ENCODE results near the gene ACCSL. TPM values are rescaled to one million over a fixed set of nuclear protein-coding genes. Genes with fewer than 3 reads are reported as not detected.

Gene ACCSL
- total and polyA plus RNA-seq, 9 donors = 0.04 TPM; not detected in 8

DNA sequence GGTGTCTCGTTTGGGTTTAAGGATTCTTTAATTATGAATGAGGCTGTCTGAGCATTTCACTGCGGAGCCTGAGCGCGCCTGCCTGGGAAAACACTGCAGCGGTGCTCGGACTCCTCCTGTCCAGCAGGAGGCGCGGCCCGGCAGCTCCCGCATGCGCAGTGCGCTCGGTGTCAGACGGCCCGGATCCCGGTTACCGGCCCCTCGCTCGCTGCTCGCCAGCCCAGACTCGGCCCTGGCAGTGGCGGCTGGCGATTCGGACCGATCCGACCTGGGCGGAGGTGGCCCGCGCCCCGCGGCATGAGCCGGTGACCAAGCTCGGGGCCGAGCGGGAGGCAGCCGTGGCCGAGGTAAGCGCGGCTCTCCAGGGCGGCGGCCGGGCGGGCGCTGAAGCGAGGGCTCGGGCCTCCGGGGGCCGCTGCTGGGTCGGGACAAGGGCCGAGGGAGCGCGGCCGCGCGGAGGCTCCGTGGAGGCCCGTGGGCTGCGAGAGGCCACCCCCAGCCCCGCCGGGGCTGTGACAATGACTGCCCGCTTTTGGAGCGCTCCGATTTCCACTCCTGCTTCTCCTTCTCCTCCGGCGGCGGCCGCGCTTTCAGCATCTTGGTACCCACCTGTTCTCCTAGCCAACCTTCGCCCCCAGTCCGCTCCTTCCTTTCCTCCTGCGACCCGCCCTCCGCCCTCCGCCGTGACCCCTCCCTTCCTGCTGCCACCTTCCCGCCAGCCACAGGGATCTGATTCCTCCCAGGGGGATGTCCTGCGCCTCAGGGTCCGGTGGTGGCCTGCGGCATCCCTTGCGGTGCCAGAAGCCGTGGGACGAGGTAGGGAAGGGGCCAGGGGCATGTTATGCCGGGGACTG, 48.0 kb downstream of the ACCSL start, which contains the start of gene EXT2:
EXT2 (plus strand) TSS at position 173 of the 854 bp plus-strand sequence. CDS start 12,035 bp downstream, outside the sequence.
- H3K4me1 ChIP-seq (ENCODE audit: control insufficient read depth, insufficient read depth, low read length) = peaks cover 6% of the 10 kb centered on the region
- no peak within 1 kb of the TSS for H3K27ac ChIP-seq (ENCODE audit: low read length)
- H3K36me3 ChIP-seq (ENCODE audit: control insufficient read depth, insufficient read depth, low read length) = peaks cover 3% of the 10 kb centered on the region
- H3K27me3 ChIP-seq (ENCODE audit: control insufficient read depth, insufficient read depth, low read length) = no peaks in the 10 kb centered on the region
- peak within 1 kb of the TSS; percentile 82 for H3K4me3 ChIP-seq (ENCODE audit: low read length)
- no peaks in the 10 kb centered on the region for H3K9me3 ChIP-seq (replicated peaks; ENCODE audit: control insufficient read depth, low read depth, low read length)
- WGBS (ENCODE audit: insufficient coverage) = under 1% methylated on average over 83 of the region's 83 CpGs
- DNase-seq = peak; percentile 91

DNA sequence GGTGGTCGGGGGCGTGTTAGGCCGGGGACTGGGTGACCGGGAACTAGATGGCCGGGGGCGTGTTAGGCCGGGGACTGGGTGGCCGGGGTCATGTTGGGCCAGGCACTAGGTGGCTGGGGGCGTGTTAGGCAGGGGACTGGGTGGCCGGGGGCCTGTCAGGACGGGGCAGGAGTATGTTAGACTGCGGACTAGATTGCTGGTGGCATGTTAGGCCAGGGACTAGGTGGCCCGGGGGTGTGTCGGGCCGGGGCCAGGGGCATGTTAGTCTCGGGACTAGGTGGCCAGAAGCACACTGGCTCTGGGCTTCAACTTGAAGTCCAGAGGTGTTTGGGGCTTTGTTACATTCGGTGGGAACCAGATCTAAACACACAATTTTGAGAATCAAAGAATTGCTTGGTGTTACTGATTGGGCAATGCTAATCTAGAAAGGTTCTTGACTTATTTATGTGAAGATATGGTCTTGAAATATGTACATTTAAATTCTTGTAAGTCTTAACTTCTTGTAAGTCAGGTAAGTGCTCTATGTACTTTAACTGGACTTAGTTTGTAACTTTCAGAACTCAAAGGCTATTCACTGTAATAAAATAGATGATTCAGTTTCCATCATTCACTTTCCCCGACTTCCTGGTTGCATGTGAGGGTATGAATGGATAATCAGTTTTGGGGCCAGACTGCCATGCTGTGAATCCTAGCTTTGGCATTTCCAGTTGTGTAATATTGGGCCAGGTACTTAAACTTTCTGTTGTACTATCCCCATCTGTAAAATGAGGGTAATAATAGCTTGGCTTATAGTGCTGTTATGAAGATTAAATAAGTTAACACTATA, 48.8 kb downstream of the ACCSL start:
- no peaks in the 10 kb centered on the region for H3K27me3 ChIP-seq (ENCODE audit: control insufficient read depth, insufficient read depth, low read length)
- H3K36me3 ChIP-seq (ENCODE audit: control insufficient read depth, insufficient read depth, low read length) = peaks cover 3% of the 10 kb centered on the region
- no peaks in the 10 kb centered on the region for H3K9me3 ChIP-seq (replicated peaks; ENCODE audit: control insufficient read depth, low read depth, low read length)
- peak overlapping the region; percentile 82 for H3K4me3 ChIP-seq (ENCODE audit: low read length)
- H3K4me1 ChIP-seq (ENCODE audit: control insufficient read depth, insufficient read depth, low read length) = peaks cover 11% of the 10 kb centered on the region
- no peak for DNase-seq
- H3K27ac ChIP-seq (ENCODE audit: low read length) = no peak overlapping the region
- 8% methylated on average over 15 of the region's 18 CpGs for WGBS (ENCODE audit: insufficient coverage)

DNA sequence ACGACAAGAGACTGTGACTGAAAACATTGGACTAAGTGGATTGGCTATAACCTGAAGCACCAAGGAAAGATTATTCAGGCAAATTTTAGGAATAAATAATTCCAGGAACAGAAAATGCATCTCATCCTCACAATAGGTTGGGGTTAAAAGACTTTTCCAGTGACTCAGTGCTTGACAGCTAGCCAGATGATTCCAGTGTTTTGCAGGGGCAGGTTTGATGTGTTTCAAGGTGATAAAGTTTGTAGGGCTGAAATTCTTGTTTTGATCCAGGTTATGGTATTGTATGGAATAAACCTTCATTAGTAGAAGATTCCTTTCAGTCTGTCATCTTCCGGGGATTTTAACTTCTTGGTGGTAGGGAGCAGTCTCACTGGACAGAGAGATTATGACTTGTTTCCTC, 50.0 kb downstream of the ACCSL start:
- Histone ChIP-seq H3K4me3 (ENCODE audit: low read length) (no peak overlapping the region), H3K4me1 (ENCODE audit: control insufficient read depth, insufficient read depth, low read length) (peaks cover 12% of the 10 kb centered on the region), H3K36me3 (ENCODE audit: control insufficient read depth, insufficient read depth, low read length) (peaks cover 3% of the 10 kb centered on the region), H3K27me3 (ENCODE audit: control insufficient read depth, insufficient read depth, low read length) (no peaks in the 10 kb centered on the region), H3K9me3 (replicated peaks; ENCODE audit: control insufficient read depth, low read depth, low read length) (no peaks in the 10 kb centered on the region), H3K27ac (ENCODE audit: low read length) (no peak overlapping the region)
- WGBS (ENCODE audit: insufficient coverage) = 100% methylated on average over 1 of the region's 2 CpGs
- DNase-seq = no peak

DNA sequence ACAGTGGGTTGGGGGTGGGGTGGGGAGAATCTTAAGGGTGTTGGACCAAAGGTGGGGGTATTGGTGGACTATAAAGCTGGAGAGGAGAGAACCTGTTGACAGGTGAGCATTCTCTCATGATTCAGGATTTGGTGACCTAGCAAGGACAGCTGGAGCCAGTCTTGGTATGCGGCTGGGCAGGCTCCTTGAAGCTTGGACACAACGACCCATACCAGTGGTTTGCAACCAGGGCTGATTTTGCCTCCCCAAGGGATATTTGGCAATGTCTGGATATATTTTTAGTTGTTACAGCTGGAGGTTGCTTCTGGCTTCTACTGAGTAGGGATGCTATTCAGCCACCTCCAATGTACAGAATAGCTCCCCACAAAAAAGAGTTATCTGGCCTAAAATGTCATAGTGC, 53.3 kb downstream of the ACCSL start:
- Histone ChIP-seq H3K27me3 (ENCODE audit: control insufficient read depth, insufficient read depth, low read length) (no peaks in the 10 kb centered on the region), H3K9me3 (replicated peaks; ENCODE audit: control insufficient read depth, low read depth, low read length) (no peaks in the 10 kb centered on the region), H3K27ac (ENCODE audit: low read length) (no peak overlapping the region), H3K36me3 (ENCODE audit: control insufficient read depth, insufficient read depth, low read length) (peaks cover 3% of the 10 kb centered on the region), H3K4me3 (ENCODE audit: low read length) (no peak overlapping the region), H3K4me1 (ENCODE audit: control insufficient read depth, insufficient read depth, low read length) (peaks cover 10% of the 10 kb centered on the region)
- DNase-seq = no peak
- WGBS (ENCODE audit: insufficient coverage) = 86% methylated on average over 1 of the region's 2 CpGs

DNA sequence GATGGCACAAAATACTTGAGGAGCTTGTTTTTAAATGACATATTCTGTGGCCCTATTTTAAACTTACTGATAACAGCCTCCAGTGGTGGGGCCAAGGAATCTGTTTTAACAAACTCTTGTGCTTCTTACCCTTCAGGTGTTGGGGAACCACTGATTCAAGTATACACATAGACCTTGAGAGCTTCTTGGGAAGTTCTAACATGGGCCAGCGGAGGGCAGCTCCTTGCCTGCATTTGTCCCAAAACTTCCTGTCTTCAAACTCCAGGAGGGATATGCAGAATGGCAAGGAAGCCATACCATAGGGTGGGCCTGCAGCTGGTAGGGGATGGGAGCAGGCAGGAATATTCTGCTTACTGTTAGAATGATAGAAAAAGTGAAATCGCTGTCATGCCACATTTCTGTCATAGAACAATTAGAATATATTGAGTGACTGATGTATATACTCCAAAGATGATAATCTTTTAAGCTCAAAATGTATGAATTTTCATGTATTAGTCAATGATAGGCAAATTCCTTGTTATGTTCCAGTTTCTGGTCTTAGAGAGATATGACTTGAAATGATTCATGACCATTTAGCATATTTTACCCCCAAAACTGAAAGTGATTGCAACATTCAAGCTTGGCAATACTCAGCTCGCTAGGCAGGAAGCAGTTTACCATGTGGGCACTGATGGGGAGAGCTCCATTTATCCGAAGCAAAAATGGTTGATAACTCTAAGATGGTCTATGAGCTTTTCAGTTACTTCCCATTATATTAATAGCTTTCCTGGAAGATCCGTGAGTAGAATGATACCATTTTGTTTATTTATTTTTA, 56.9 kb downstream of the ACCSL start:
- WGBS (ENCODE audit: insufficient coverage) = 80% methylated on average over 1 of the region's 5 CpGs

DNA sequence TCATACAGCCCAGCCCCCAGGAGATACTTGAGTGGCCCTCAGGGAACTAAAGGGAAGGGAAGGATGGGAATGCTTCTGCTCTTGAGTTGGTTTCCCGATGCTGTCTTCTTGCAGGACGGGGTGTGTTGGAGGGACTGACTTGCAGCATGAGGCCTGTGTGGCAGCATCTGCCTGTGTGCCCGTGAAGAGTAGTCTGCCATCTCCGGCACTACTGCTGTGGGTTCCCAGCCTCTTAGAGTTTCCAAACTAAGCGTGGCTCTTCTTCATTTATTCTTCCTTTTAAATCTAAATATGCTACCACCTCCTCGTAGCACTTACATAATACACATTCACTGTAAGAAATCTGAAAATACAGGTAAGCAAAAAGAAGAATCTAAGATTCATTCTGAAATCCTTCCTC, 60.5 kb downstream of the ACCSL start:
- Histone ChIP-seq H3K4me1 (ENCODE audit: control insufficient read depth, insufficient read depth, low read length) (peaks cover 10% of the 10 kb centered on the region), H3K27me3 (ENCODE audit: control insufficient read depth, insufficient read depth, low read length) (no peaks in the 10 kb centered on the region), H3K4me3 (ENCODE audit: low read length) (no peak overlapping the region), H3K9me3 (replicated peaks; ENCODE audit: control insufficient read depth, low read depth, low read length) (no peaks in the 10 kb centered on the region), H3K36me3 (ENCODE audit: control insufficient read depth, insufficient read depth, low read length) (peaks cover 19% of the 10 kb centered on the region), H3K27ac (ENCODE audit: low read length) (no peak overlapping the region)
- no peak for DNase-seq
- WGBS (ENCODE audit: insufficient coverage) = 94% methylated on average over 4 of the region's 6 CpGs

More for the DNA sequence above, 56.9 kb downstream of the ACCSL start:
- Histone ChIP-seq H3K4me1 (ENCODE audit: control insufficient read depth, insufficient read depth, low read length) (peaks cover 6% of the 10 kb centered on the region), H3K27ac (ENCODE audit: low read length) (no peak overlapping the region), H3K9me3 (replicated peaks; ENCODE audit: control insufficient read depth, low read depth, low read length) (no peaks in the 10 kb centered on the region), H3K36me3 (ENCODE audit: control insufficient read depth, insufficient read depth, low read length) (peaks cover 19% of the 10 kb centered on the region), H3K27me3 (ENCODE audit: control insufficient read depth, insufficient read depth, low read length) (no peaks in the 10 kb centered on the region), H3K4me3 (ENCODE audit: low read length) (no peak overlapping the region)
- DNase-seq = no peak

Other genes starting within 250 kb of the ACCSL start
- gene ALKBH3, start 167.2 kb upstream of the ACCSL start, total RNA-seq = 31.5 TPM
- 10 to 100 TPM; 18.1 to 26.4 (median 22.1) TPM for gene ALKBH3, start 167.2 kb upstream of the ACCSL start, polyA plus RNA-seq (ENCODE audit: insufficient read depth in 1 of 8, insufficient read length in 8 of 8, low replicate concordance in 1 of 8)
- 25.4 TPM for gene C11orf96, start 105.3 kb upstream of the ACCSL start, total RNA-seq
- gene C11orf96, start 105.3 kb upstream of the ACCSL start, polyA plus RNA-seq (ENCODE audit: insufficient read depth in 1 of 8, insufficient read length in 8 of 8, low replicate concordance in 1 of 8) = 10 to 100 TPM; 17.2 to 37.2 (median 28.6) TPM
- gene ACCS, start 18.3 kb downstream of the ACCSL start, total RNA-seq = 16.0 TPM
- gene ACCS, start 18.3 kb downstream of the ACCSL start, polyA plus RNA-seq (ENCODE audit: insufficient read depth in 1 of 8, insufficient read length in 8 of 8, low replicate concordance in 1 of 8) = 10 to 100 TPM in 7 of 8 donors, 1 to 10 TPM in 1; 9.7 to 26.9 (median 16.8) TPM
- 61.9 TPM for gene EXT2, start 47.7 kb downstream of the ACCSL start, total RNA-seq
- 10 to 100 TPM; 44.3 to 66.8 (median 53.7) TPM for gene EXT2, start 47.7 kb downstream of the ACCSL start, polyA plus RNA-seq (ENCODE audit: insufficient read depth in 1 of 8, insufficient read length in 8 of 8, low replicate concordance in 1 of 8)

Measured in muscle of leg (tissue), 11 donors.